Lung (tissue), 12 donors: ENCODE data around the gene PHIP. TPM values are rescaled to one million over a fixed set of nuclear protein-coding genes. Genes with fewer than 3 reads are reported as not detected.
A peak's percentile ranks its signal among the peaks of the same experiment; 100 is the strongest.

Experiments used
- ATAC-seq: fragments of 200-7000 bp; cut with Tn5 transposase; one replicate; pipeline ENCODE4 v1.9.1; 2020; ENCODE audit warnings: moderate number of reproducible peaks; ENCODE audit not compliant: insufficient read depth, low FRiP score
- DNase-seq, 3 donors: peaks; one replicate each; pipeline ENCODE4 v3.0.0-alpha.2; 2013 to 2017
- H3K27ac ChIP-seq, 2 donors: one replicate each; pipeline ENCODE4 v1.5.1; 2013; ENCODE audit warnings: mild to moderate bottlenecking in 2 of 2, moderate library complexity in 2 of 2, control low read depth in 1 of 2, inconsistent platforms in 1 of 2, low read depth in 1 of 2, low read length in 1 of 2
- H3K27me3 ChIP-seq, 3 donors: one replicate each; pipeline ENCODE4 v1.5.1; 2013; ENCODE audit warnings: low read length in 2 of 3; ENCODE audit not compliant: control insufficient read depth in 3 of 3, insufficient read depth in 3 of 3
- H3K36me3 ChIP-seq, 4 donors: one replicate each; pipeline ENCODE4 v1.5.1; 2013; ENCODE audit warnings: low read length in 4 of 4, mild to moderate bottlenecking in 1 of 4, moderate library complexity in 1 of 4; ENCODE audit not compliant: control insufficient read depth in 4 of 4, insufficient read depth in 4 of 4
- H3K4me1 ChIP-seq, 5 donors: one replicate each; pipeline ENCODE4 v1.5.1; 2013; ENCODE audit warnings: low read length in 5 of 5, mild to moderate bottlenecking in 2 of 5, moderate library complexity in 1 of 5; ENCODE audit not compliant: control insufficient read depth in 5 of 5, insufficient read depth in 5 of 5
- H3K4me3 ChIP-seq: one replicate; pipeline ENCODE4 v1.5.1; 2013; ENCODE audit warnings: mild to moderate bottlenecking, control low read depth, moderate library complexity
- H3K9ac ChIP-seq, 2 donors: one replicate each; pipeline ENCODE4 v1.5.1; 2013; ENCODE audit warnings: low read length in 2 of 2, control low read depth in 1 of 2; ENCODE audit not compliant: insufficient read depth in 1 of 2
- H3K9me3 ChIP-seq, 4 donors: one replicate each; pipeline ENCODE4 v1.5.1; 2013; ENCODE audit warnings: low read length in 3 of 4, mild to moderate bottlenecking in 1 of 4, moderate library complexity in 1 of 4; ENCODE audit not compliant: control insufficient read depth in 4 of 4, insufficient read depth in 3 of 4
- WGBS, 2 donors: extraction: QIAGEN DNeasy Blood & Tissue Kit; methylation state at CpG; one replicate each; pipeline ENCODE4 v1.1.7; 2013; 5-methylcytosine and 5-hydroxymethylcytosine counted together
- polyA plus RNA-seq, 2 donors: library from polyadenylated mRNA; stranded (reverse); fragments of 200-250 nt; gene quantifications; one replicate each; pipeline ENCODE4 v1.2.1, GENCODE V29; 2013
- total RNA-seq, 2 donors: library from RNA; depleted of rRNA in 1 of 2; stranded (reverse); fragments of >200 nt in 1 of 2; gene quantifications; one replicate each; pipeline ENCODE4 v1.2.1, GENCODE V29; 2014 to 2021
- TF ChIP-seq, protein P1 (sequence below): IDR thresholded peaks from 2 replicates; pipeline ENCODE4 v1.5.1; 2012; ENCODE audit warnings: mild to moderate bottlenecking; ENCODE audit errors: control extremely low read depth, extremely low read depth
- donor health status: control.
- donor health status: control.
- donor health status: Bipolar disorder and iron deficiency.
- donor health status: healthy.
- donor health status: DM: yes; HTN: yes; CAD: no.

PHIP gene
- total and polyA plus RNA-seq, 4 donors: 7.0 to 125 (median 19.1) TPM

DNA sequence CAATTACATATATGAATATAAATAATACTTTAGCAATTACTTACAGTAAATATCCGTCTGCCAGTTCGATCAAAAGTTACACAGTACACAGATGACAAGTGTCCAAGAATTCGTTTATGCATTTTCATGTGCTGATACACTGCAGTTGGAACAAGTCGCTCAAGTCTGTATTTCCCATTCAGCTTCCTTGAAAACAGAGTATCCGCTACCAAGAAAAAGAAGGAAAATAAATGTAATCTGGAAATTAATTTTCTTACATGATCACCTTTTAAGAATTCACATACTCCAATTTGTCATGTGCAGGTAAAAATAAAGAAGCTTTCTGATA lies 35.3 kb downstream of the PHIP start:
- DNase-seq: no peak
- TF ChIP-seq, protein P1, sequence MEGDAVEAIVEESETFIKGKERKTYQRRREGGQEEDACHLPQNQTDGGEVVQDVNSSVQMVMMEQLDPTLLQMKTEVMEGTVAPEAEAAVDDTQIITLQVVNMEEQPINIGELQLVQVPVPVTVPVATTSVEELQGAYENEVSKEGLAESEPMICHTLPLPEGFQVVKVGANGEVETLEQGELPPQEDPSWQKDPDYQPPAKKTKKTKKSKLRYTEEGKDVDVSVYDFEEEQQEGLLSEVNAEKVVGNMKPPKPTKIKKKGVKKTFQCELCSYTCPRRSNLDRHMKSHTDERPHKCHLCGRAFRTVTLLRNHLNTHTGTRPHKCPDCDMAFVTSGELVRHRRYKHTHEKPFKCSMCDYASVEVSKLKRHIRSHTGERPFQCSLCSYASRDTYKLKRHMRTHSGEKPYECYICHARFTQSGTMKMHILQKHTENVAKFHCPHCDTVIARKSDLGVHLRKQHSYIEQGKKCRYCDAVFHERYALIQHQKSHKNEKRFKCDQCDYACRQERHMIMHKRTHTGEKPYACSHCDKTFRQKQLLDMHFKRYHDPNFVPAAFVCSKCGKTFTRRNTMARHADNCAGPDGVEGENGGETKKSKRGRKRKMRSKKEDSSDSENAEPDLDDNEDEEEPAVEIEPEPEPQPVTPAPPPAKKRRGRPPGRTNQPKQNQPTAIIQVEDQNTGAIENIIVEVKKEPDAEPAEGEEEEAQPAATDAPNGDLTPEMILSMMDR: no peak
- Histone ChIP-seq H3K36me3 (peaks cover 2 to 22% (median 14%) of the 10 kb centered on the region in 4 donors), H3K9me3 (no peaks in the 10 kb centered on the region), H3K4me3 (no peak overlapping the region), H3K27me3 (no peaks in the 10 kb centered on the region), H3K9ac (no peak overlapping the region), H3K4me1 (peaks cover 0 to 4% (median 3%) of the 10 kb centered on the region in 5 donors), H3K27ac (no peak overlapping the region)
- no peak for ATAC-seq
- 61 to 79% methylated on average over 5 of the region's 5 CpGs for WGBS, 2 donors

DNA sequence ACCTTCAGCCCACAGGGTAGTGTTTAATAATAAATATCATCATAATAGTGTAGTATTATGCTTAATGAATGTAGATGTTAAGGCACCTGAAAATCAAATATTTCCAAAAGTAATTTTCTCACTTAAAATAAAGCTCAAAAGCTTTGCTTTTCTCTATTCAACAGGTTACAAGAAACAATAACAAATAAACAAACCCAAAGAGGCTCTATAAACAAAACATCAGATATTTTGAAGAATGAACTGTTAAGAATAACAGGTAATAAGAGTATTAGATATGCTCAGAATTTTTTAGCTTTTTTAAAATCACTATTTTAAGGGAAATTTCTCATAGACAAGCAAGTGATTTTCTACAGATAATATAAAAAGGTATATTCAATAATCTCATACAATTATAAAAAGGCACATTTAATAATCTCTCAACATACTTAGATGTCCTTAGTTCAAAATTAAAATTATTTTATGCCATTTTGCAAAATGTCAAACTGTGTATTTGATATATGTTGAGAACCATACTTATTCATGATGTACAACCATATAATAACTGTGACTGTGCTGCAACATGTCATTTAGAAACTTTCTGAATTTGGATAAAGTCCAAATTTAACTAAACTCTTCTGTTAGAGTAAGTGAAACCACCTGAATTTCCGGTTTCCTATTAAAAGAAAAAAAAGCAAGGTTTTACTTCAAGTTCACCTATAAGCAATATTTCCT lies 35.8 kb downstream of the PHIP start:
- TF ChIP-seq, protein P1: no peak
- no peak for ATAC-seq
- 35 to 39% methylated on average over 1 of the region's 1 CpG for WGBS, 2 donors
- H3K9me3 ChIP-seq: no peaks in the 10 kb centered on the region
- H3K27ac ChIP-seq: no peak overlapping the region
- peaks cover 2 to 27% (median 15%) of the 10 kb centered on the region in 4 donors for H3K36me3 ChIP-seq
- H3K9ac ChIP-seq: no peak overlapping the region
- peak in 1 of 3 donors; percentile 44 for DNase-seq
- H3K4me1 ChIP-seq: peaks cover 0 to 4% (median 3%) of the 10 kb centered on the region in 5 donors
- H3K4me3 ChIP-seq: no peak overlapping the region
- H3K27me3 ChIP-seq: no peaks in the 10 kb centered on the region

DNA sequence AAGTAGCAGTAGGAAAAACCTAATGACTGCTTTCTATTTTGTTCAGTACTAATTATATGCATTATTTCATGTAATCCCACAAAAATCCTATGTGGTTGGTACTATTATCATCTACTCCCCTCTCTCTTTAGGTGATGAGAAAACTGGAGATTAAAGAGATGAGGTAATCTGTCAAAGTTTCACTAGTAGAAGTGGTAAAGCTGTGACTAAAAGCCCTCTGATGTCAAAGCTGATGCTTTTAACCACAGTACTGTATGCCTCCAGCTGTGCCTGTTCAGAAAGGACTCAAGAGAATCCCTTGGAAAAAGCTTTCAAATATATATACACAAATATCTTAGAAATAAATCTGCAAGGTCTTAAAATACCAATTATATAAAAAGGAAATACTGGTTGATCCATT lies 38.0 kb downstream of the PHIP start:
- ATAC-seq (no peak), DNase-seq (no peak)
- H3K4me3 ChIP-seq: no peak overlapping the region
- H3K27me3 ChIP-seq: no peaks in the 10 kb centered on the region
- H3K4me1 ChIP-seq: peaks cover 0 to 4% (median under 1%) of the 10 kb centered on the region in 5 donors
- no peak overlapping the region for H3K27ac ChIP-seq
- H3K36me3 ChIP-seq: peaks cover 0 to 23% (median 13%) of the 10 kb centered on the region in 4 donors
- H3K9me3 ChIP-seq: no peaks in the 10 kb centered on the region
- TF ChIP-seq, protein P1: no peak
- no peak overlapping the region for H3K9ac ChIP-seq

DNA sequence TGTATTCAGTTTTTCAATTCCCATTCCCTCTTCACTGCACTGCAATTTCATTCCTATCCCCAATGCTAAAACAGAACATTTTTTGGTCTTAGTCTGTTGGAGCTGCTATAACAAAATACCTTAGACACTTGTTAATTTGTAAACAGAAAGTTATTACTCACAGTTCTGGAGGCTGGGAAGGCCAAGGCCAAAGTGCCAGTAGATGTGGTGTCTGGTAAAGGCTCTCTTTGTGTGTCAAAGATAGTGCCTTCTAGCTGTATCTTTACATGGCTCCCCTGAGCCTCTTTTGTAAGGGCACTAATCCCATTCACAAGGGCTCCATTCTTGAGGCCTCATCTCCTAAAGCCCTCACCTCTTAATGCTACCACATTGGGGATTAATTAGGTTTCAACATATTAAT lies 40.0 kb downstream of the PHIP start:
- H3K4me3 ChIP-seq: no peak overlapping the region
- H3K27me3 ChIP-seq: no peaks in the 10 kb centered on the region
- H3K27ac ChIP-seq: no peak overlapping the region
- DNase-seq: no peak
- peaks cover 0 to 7% (median 0%) of the 10 kb centered on the region in 5 donors for H3K4me1 ChIP-seq
- H3K36me3 ChIP-seq: peaks cover 0 to 26% (median 14%) of the 10 kb centered on the region in 4 donors
- no peak for ATAC-seq
- H3K9me3 ChIP-seq: no peaks in the 10 kb centered on the region
- TF ChIP-seq, protein P1: no peak
- no peak overlapping the region for H3K9ac ChIP-seq
